Stomach (tissue), 9 donors: ENCODE data around the gene PDE4C. TPM values are rescaled to one million over a fixed set of nuclear protein-coding genes. Genes with fewer than 3 reads are reported as not detected.

Source experiments
- DNase-seq, 2 donors: peaks; one replicate each; pipeline versions ENCODE4 v3.0.0 to v3.0.0-alpha.2; 2013 to 2019
- H3K27ac ChIP-seq, 5 donors: fragments of 200-600 bp in 4 of 5; sonication (generic) in 4 of 5; one replicate each; pipeline ENCODE4 v1.5.1; 2013 to 2019; ENCODE audit warnings: mild to moderate bottlenecking in 1 of 5, moderate library complexity in 1 of 5
- H3K27me3 ChIP-seq, 3 donors: fragments of 200-600 bp; sonication (generic); one replicate each; pipeline ENCODE4 v1.5.1; 2017 to 2019; ENCODE audit warnings: mixed run types in 1 of 3
- H3K36me3 ChIP-seq, 4 donors: fragments of 200-600 bp; sonication (generic); 1 replicate in 3 of 4; 2 replicates in 1 of 4; pipeline ENCODE4 v1.5.1; 2016 to 2019
- H3K4me1 ChIP-seq, 4 donors: fragments of 200-600 bp; sonication (generic); one replicate each; pipeline ENCODE4 v1.5.1; 2016 to 2019
- H3K4me3 ChIP-seq, 4 donors: fragments of 200-600 bp; sonication (generic) in 3 of 4; one replicate each; pipeline ENCODE4 v1.5.1; 2016 to 2019; ENCODE audit warnings: mild to moderate bottlenecking in 1 of 4
- H3K9me3 ChIP-seq, 4 donors: fragments of 200-600 bp; sonication (generic); one replicate each; pipeline ENCODE4 v1.5.1; 2016 to 2019
- EP300 ChIP-seq: sonication (generic); formaldehyde crosslinking; IDR thresholded peaks from one replicate; pipeline ENCODE4 v1.6.1; 2017; ENCODE audit warnings: antibody characterized with exemption
- POLR2A ChIP-seq, 4 donors: fragments of 450-650 bp; IDR thresholded peaks; one replicate each; pipeline ENCODE4 v1.6.1; 2016; ENCODE audit warnings: antibody characterized with exemption in 4 of 4, control low read depth in 2 of 4, mild to moderate bottlenecking in 1 of 4, moderate library complexity in 1 of 4
- POLR2AphosphoS5 ChIP-seq, 3 donors: sonication (generic); formaldehyde crosslinking; IDR thresholded peaks; one replicate each; pipeline ENCODE4 v1.6.1; 2016; ENCODE audit warnings: antibody characterized with exemption in 3 of 3
- WGBS, 5 donors: extraction: QIAGEN DNeasy Blood & Tissue Kit in 3 of 5; methylation state at CpG; one replicate each; pipeline versions ENCODE4 v1.1.5 to v1.1.7; 2013 to 2018; 5-methylcytosine and 5-hydroxymethylcytosine counted together
- intact Hi-C: fragments of 100-400 bp; cut with DNase I; formaldehyde crosslinking; loops from one replicate; pipeline ENCODE4 v1.15.1; 2023; ENCODE audit warnings: low total_unique reads
- polyA plus RNA-seq, 3 donors: library from polyadenylated mRNA; stranded (reverse); fragments of 200-250 nt; gene quantifications; one replicate each; pipeline ENCODE4 v1.2.3, GENCODE V29; 2013
- total RNA-seq, 5 donors: library from RNA; depleted of rRNA; stranded (reverse); fragments of >200 nt; gene quantifications; one replicate each; pipeline versions ENCODE4 v1.1.0 to v1.2.3, GENCODE V29; 2014 to 2016
- TF ChIP-seq, protein P1 (sequence below), 7 experiments: fragments of 450-650 bp in 4 of 7; fragments of 200-600 bp in 3 of 7; sonication (generic) in 3 of 7; IDR thresholded peaks; one replicate each; pipeline ENCODE4 v1.5.1; 2016 to 2019; ENCODE audit warnings: antibody characterized with exemption in 7 of 7, control low read depth in 2 of 7, mild to moderate bottlenecking in 1 of 7
- donor health status: healthy with polysubstance abuse.
- donor health status: Bipolar disorder and iron deficiency.
- donor health status: healthy.

PDE4C gene
- total and polyA plus RNA-seq, 8 donors: 0.87 to 25.4 (median 7.0) TPM; not detected in 2

DNA sequence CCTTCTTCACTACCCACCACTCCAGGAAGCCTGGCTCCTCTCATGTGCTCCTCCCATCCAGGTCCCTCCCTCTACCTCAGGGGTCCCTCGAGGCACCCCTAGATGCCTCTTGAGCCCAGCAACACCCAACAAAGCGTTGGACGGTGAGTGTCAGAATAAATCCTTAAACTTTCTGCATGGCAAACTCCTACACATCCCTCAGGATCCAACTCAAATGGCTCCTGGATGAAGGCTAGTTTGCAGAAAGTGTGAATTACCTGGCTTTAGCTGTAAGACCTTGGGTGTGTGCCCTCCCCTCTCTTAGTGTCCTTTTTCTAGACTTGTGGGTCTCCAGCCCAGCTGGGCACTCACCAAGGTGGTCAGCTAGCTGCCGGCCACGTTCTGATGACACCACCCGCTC is 27.9 kb downstream of the PDE4C start:
- peaks cover 7 to 63% (median 45%) of the 10 kb centered on the region in 4 donors for H3K36me3 ChIP-seq

DNA sequence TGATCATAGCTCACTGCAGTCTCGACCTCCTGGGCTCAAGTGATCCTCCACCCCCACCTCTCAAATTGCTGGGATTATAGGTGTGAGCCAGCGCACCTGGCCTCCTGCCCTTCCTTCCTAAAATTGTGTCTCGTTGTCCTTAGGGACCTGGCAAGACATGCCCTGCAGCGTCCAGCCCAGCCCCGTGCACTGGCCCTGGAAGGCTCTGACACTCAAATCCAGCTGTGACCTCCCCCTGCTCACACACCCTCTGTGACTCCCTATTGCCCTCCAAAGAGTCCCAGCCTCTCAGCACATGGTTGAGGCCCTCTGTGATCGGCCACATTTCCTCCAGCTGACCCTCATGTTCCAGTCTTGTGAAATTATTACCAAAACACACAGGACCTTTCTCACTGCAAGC is 28.3 kb downstream of the PDE4C start:
- H3K4me3 ChIP-seq: no peak overlapping the region
- H3K36me3 ChIP-seq: peaks cover 7 to 63% (median 45%) of the 10 kb centered on the region in 4 donors
- peak in 1 of 2 donors; percentile 3 for DNase-seq
- TF ChIP-seq POLR2A (IDR thresholded peaks at IDR 0.05) (no peak), POLR2AphosphoS5 (IDR thresholded peaks at IDR 0.05) (no peak), EP300 (no peak)
- TF ChIP-seq, protein P1, sequence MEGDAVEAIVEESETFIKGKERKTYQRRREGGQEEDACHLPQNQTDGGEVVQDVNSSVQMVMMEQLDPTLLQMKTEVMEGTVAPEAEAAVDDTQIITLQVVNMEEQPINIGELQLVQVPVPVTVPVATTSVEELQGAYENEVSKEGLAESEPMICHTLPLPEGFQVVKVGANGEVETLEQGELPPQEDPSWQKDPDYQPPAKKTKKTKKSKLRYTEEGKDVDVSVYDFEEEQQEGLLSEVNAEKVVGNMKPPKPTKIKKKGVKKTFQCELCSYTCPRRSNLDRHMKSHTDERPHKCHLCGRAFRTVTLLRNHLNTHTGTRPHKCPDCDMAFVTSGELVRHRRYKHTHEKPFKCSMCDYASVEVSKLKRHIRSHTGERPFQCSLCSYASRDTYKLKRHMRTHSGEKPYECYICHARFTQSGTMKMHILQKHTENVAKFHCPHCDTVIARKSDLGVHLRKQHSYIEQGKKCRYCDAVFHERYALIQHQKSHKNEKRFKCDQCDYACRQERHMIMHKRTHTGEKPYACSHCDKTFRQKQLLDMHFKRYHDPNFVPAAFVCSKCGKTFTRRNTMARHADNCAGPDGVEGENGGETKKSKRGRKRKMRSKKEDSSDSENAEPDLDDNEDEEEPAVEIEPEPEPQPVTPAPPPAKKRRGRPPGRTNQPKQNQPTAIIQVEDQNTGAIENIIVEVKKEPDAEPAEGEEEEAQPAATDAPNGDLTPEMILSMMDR (IDR thresholded peaks at IDR 0.05): no peak
- intact Hi-C loops: no loop called here
- H3K27ac ChIP-seq: peak overlapping the region in 1 of 5 donors; percentile 13
- H3K4me1 ChIP-seq: peaks cover 12 to 32% (median 25%) of the 10 kb centered on the region in 4 donors
- 56 to 82% (median 75%) methylated on average over 6 of the region's 6 CpGs for WGBS, 5 donors
- no peaks in the 10 kb centered on the region for H3K9me3 ChIP-seq
- H3K27me3 ChIP-seq: no peaks in the 10 kb centered on the region

More for the DNA sequence above, 27.9 kb downstream of the PDE4C start:
- peak overlapping the region in 1 of 5 donors; percentile 13 for H3K27ac ChIP-seq
- no peak for DNase-seq
- no peak overlapping the region for H3K4me3 ChIP-seq
- H3K9me3 ChIP-seq: no peaks in the 10 kb centered on the region
- peaks cover 16 to 37% (median 26%) of the 10 kb centered on the region in 4 donors for H3K4me1 ChIP-seq
- WGBS, 5 donors: 89 to 94% (median 94%) methylated on average over 6 of the region's 6 CpGs
- intact Hi-C loops: no loop called here
- TF ChIP-seq EP300: no peak
- no peak for TF ChIP-seq POLR2AphosphoS5 (IDR thresholded peaks at IDR 0.05)
- no peak for TF ChIP-seq POLR2A (IDR thresholded peaks at IDR 0.05)
- TF ChIP-seq, protein P1 (IDR thresholded peaks at IDR 0.05): no peak
- H3K27me3 ChIP-seq: no peaks in the 10 kb centered on the region

DNA sequence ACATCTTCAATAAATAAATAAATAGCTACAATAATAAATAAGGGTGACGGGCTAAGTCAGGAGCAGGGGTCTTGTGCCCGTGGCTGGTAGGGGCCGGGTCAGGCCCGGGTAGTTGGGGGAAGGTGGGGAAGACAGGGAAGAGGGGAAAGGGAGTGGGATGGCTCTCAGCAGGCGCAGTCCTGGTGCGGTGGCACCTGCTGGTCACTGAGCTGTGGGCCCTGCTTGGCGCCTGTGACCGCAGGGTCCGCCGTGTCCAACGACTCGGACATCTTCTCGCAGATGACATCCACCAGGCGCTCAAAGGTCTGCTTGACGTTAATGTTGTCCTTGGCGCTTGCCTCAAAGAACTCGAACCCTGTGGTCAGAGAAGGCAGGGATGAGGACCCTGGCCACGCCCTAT is 28.9 kb downstream of the PDE4C start:
- DNase-seq: no peak
- TF ChIP-seq POLR2AphosphoS5 (IDR thresholded peaks at IDR 0.05) (no peak), EP300 (no peak), POLR2A (IDR thresholded peaks at IDR 0.05) (no peak)
- TF ChIP-seq, protein P1 (IDR thresholded peaks at IDR 0.05): no peak

DNA sequence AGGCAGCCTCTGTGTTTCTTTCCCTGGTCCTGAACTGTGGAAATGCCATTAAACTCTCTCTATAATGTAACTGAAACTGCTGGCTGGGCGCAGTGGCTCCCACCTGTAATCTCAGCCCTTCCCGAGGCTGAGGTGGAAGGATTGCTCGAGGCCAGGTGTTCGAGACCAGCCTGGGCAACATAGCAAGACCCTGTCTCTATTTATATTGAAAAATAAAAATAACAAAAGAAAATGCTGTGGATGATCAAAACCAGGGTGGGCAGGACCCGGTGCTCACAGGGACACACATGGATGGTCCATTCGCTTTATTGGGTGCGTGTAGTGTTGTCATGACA is 29.8 kb downstream of the PDE4C start:
- Histone ChIP-seq H3K4me3 (no peak overlapping the region), H3K9me3 (no peaks in the 10 kb centered on the region), H3K27ac (peak overlapping the region in 1 of 5 donors; percentile 98), H3K4me1 (peaks cover 17 to 33% (median 28%) of the 10 kb centered on the region in 4 donors), H3K36me3 (peaks cover 7 to 55% (median 45%) of the 10 kb centered on the region in 4 donors), H3K27me3 (no peaks in the 10 kb centered on the region)
- no peak for DNase-seq
- intact Hi-C loops: no loop called here
- WGBS, 5 donors: 82 to 91% (median 88%) methylated on average over 7 of the region's 7 CpGs
- TF ChIP-seq POLR2A (IDR thresholded peaks at IDR 0.05) (no peak), EP300 (no peak), POLR2AphosphoS5 (IDR thresholded peaks at IDR 0.05) (no peak)
- TF ChIP-seq, protein P1 (IDR thresholded peaks at IDR 0.05): no peak

More for the DNA sequence above, 28.9 kb downstream of the PDE4C start:
- Histone ChIP-seq H3K36me3 (peaks cover 7 to 63% (median 45%) of the 10 kb centered on the region in 4 donors), H3K4me1 (peaks cover 10 to 27% (median 21%) of the 10 kb centered on the region in 4 donors), H3K9me3 (no peaks in the 10 kb centered on the region), H3K27me3 (no peaks in the 10 kb centered on the region), H3K27ac (no peak overlapping the region), H3K4me3 (no peak overlapping the region)
- 86 to 96% (median 92%) methylated on average over 12 to 18 of the region's 18 CpGs for WGBS, 5 donors
- intact Hi-C loops: no loop called here
